Prostate gland (tissue), 2 donors: ENCODE measurements around the gene MCU.

Source experiments
- CTCF ChIP-seq, 4 experiments: fragments of 200-600 bp in 2 of 4; fragments of 450-650 bp in 2 of 4; sonication (generic) in 2 of 4; IDR thresholded peaks; 1 replicate in 3 of 4; 2 replicates in 1 of 4; pipeline ENCODE4 v1.5.1; 2016 to 2019; ENCODE audit warnings: antibody characterized with exemption in 4 of 4, mild to moderate bottlenecking in 2 of 4, moderate library complexity in 2 of 4
- POLR2A ChIP-seq: fragments of 450-650 bp; IDR thresholded peaks from one replicate; pipeline ENCODE4 v1.6.1; 2016; ENCODE audit warnings: antibody characterized with exemption, mild to moderate bottlenecking
- POLR2AphosphoS5 ChIP-seq: sonication (generic); formaldehyde crosslinking; IDR thresholded peaks from one replicate; pipeline ENCODE4 v1.6.1; 2017; ENCODE audit warnings: antibody characterized with exemption

GRCh38 chr10:72783410-72783833 lies 91.5 kb downstream of the MCU start:
- TF ChIP-seq POLR2A (no peak), CTCF (IDR thresholded peaks at IDR 0.05) (no peak), POLR2AphosphoS5 (no peak)
